ENCODE results near the gene DUSP9. TPM values are rescaled to one million over a fixed set of nuclear protein-coding genes. Genes with fewer than 3 reads are reported as not detected.

DUSP9 gene
- total and polyA plus RNA-seq, 5 donors: 0.14 TPM; not detected in 4

DNA sequence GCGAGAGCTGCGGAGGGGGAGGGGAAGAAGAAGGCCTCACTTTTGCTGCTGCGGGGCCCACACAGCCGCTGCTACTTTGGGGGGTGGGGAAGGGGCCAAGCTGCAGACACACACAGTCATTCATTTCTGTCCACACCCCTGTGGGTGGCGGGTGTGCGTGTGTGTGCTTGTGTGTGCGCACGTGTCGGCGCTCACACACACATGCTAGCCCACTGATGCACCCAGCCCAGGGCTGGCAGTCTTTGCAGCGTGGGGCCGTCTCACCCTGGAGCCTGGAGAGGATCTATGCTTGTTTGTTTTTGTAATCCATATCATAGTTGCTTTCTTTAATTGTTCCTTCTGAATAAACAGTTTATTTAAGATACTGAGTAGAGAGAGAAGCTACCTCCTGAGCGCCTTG lies 4.0 kb downstream of the DUSP9 start:
- ATAC-seq (no peak), DNase-seq (peak in 1 of 3 donors; percentile 26)
- Histone ChIP-seq H3K27ac (ENCODE audit: low read length) (no peak overlapping the region), H3K4me1 (ENCODE audit: control insufficient read depth, insufficient read depth, low read length) (no peaks in the 10 kb centered on the region), H3K9me3 (ENCODE audit: control insufficient read depth, low read length) (no peaks in the 10 kb centered on the region), H3K4me3 (ENCODE audit: low read length) (no peak overlapping the region), H3K27me3 (ENCODE audit: control insufficient read depth, insufficient read depth) (no peaks in the 10 kb centered on the region)
- intact Hi-C loops (cut with DNase I): no loop called here
- 92% methylated on average over 13 of the region's 13 CpGs for WGBS

DNA sequence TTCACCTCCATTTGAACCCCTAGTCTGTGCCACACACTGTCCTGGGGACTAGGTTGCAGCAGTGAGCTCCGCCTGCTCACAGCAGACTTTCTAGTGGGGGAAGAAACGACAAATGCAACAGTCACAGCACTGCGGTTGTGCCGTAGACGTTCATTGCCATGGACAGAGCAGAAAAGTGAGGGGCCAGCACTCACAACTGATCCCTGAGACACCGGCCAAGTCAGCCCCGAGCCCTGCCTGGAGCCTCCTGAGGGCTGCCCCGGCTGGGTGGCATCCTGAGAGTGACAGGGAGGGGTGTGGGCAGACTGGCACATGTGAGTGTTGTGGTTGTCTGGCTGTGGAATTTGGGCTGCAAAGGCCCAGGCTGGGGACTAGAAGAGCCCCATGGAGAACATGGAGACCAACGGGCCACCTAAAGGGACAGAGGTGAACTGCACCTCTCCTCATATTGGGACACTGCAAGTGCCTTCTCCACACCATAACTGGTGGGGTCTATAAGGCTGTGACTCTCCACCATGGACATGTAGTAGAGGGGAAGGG lies 4.6 kb downstream of the DUSP9 start:
- no peak for DNase-seq

DNA sequence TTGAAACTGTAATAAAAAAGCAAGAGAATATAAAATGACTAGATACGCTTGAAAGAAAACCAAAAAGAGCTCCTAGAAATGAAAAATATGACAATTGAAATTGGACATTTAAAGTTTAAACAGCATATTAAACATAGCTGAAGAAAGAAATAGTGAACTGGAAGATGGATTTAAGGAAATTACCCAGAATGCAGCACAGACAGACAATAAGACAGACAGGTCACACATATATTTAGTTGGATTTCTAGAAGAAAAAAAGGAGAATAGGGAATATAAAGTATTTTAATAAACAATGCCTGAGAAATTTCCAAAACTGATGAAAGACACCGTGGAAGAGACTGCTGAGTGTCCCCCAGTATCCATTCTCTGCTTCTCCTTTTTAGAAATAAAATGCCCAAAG lies 6.6 kb downstream of the DUSP9 start:
- intact Hi-C loops (cut with DNase I): no loop called here
- WGBS: 91% methylated on average over 2 of the region's 2 CpGs
- H3K4me3 ChIP-seq (ENCODE audit: low read length): no peak overlapping the region
- no peaks in the 10 kb centered on the region for H3K4me1 ChIP-seq (ENCODE audit: control insufficient read depth, insufficient read depth, low read length)
- H3K27ac ChIP-seq (ENCODE audit: low read length): no peak overlapping the region
- no peak for DNase-seq
- no peak for ATAC-seq
- H3K27me3 ChIP-seq (ENCODE audit: control insufficient read depth, insufficient read depth): no peaks in the 10 kb centered on the region
- no peaks in the 10 kb centered on the region for H3K9me3 ChIP-seq (ENCODE audit: control insufficient read depth, low read length)

More for the DNA sequence above, 4.6 kb downstream of the DUSP9 start:
- Histone ChIP-seq H3K27ac (ENCODE audit: low read length) (no peak overlapping the region), H3K9me3 (ENCODE audit: control insufficient read depth, low read length) (no peaks in the 10 kb centered on the region), H3K4me3 (ENCODE audit: low read length) (no peak overlapping the region), H3K4me1 (ENCODE audit: control insufficient read depth, insufficient read depth, low read length) (no peaks in the 10 kb centered on the region), H3K27me3 (ENCODE audit: control insufficient read depth, insufficient read depth) (no peaks in the 10 kb centered on the region)
- 77% methylated on average over 9 of the region's 9 CpGs for WGBS
- intact Hi-C loops (cut with DNase I): no loop called here
- no peak for ATAC-seq

DNA sequence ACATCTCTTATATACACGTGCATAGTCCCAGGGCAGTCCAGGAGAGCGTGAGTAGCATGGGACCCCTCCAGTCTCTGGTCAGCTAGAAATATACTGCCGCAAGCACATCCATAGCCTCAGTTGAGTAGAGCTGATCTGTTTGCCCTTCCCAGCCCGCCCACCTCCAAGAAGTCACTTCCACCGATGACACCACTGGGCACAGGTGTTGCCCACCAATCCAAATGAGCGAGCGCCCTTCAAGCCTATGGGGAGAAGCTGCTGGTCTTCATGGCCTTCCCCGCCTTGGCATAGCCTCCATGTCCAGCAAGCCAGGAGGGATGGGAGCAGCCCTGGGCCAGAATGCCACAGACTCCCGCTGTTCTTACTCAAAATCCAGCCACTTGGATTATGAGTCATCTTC lies 10.2 kb downstream of the DUSP9 start:
- 87% methylated on average over 9 of the region's 9 CpGs for WGBS
- ATAC-seq (no peak), DNase-seq (no peak)
- H3K27ac ChIP-seq (ENCODE audit: low read length): no peak overlapping the region
- no peaks in the 10 kb centered on the region for H3K9me3 ChIP-seq (ENCODE audit: control insufficient read depth, low read length)
- no peaks in the 10 kb centered on the region for H3K4me1 ChIP-seq (ENCODE audit: control insufficient read depth, insufficient read depth, low read length)
- no peak overlapping the region for H3K4me3 ChIP-seq (ENCODE audit: low read length)
- no peaks in the 10 kb centered on the region for H3K27me3 ChIP-seq (ENCODE audit: control insufficient read depth, insufficient read depth)
- intact Hi-C loops (cut with DNase I): no loop called here

DNA sequence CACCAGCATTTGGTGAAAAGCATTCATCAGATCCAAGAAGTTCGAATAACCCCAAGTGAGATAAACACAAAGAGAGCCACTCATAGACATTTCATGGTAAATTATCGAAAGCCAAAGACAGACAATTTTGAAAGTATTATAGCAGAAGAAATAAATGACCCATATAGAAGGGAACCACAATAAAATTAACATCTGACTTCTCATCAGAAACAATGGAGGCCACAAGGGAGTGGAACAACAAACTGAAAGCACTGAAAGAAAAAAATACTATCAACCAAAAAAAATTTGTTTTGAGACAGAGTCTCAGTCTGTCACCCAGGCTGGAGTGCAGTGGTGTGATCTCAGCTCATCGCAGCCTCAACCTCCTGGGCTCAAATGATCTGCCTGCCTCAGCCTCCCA lies 12.3 kb downstream of the DUSP9 start:
- ATAC-seq: no peak
- H3K27me3 ChIP-seq (ENCODE audit: control insufficient read depth, insufficient read depth): no peaks in the 10 kb centered on the region
- 88% methylated on average over 3 of the region's 3 CpGs for WGBS

DNA sequence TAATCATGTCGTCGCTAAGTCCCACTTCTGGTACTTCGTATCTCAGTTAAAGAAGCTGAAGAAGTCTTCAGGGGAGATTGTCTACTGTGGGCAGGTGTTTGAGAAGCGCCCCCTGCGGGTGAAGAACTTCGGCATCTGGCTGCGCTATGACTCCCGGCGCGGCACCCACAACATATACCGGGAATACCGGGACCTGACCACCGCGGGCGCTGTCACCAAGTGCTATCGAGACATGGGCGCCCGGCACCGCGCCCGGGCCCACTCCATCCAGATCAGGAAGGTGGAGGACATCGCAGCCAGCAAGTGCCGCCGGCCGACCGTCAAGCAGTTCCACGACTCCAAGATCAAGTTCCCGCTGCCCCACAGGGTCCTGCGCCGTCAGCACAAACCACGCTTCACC lies 15.3 kb downstream of the DUSP9 start:
- H3K27ac ChIP-seq (ENCODE audit: low read length): no peak overlapping the region
- no peaks in the 10 kb centered on the region for H3K27me3 ChIP-seq (ENCODE audit: control insufficient read depth, insufficient read depth)
- intact Hi-C loops (cut with DNase I): loop anchor here in 3 of 4 donors (10.0 kb wide), 3 partner anchors 47 to 117 kb away; no protein-coding TSS in a partner anchor
- ATAC-seq (no peak), DNase-seq (peak in 2 of 3 donors; percentile 76 to 83)
- H3K9me3 ChIP-seq (ENCODE audit: control insufficient read depth, low read length): no peaks in the 10 kb centered on the region
- H3K4me1 ChIP-seq (ENCODE audit: control insufficient read depth, insufficient read depth, low read length): no peaks in the 10 kb centered on the region
- WGBS: 4% methylated on average over 31 of the region's 31 CpGs
- H3K4me3 ChIP-seq (ENCODE audit: low read length): no peak overlapping the region

More for the DNA sequence above, 12.3 kb downstream of the DUSP9 start:
- H3K27ac ChIP-seq (ENCODE audit: low read length): no peak overlapping the region
- no peak overlapping the region for H3K4me3 ChIP-seq (ENCODE audit: low read length)
- DNase-seq: no peak
- no peaks in the 10 kb centered on the region for H3K9me3 ChIP-seq (ENCODE audit: control insufficient read depth, low read length)
- H3K4me1 ChIP-seq (ENCODE audit: control insufficient read depth, insufficient read depth, low read length): no peaks in the 10 kb centered on the region
- intact Hi-C loops (cut with DNase I): no loop called here

DNA sequence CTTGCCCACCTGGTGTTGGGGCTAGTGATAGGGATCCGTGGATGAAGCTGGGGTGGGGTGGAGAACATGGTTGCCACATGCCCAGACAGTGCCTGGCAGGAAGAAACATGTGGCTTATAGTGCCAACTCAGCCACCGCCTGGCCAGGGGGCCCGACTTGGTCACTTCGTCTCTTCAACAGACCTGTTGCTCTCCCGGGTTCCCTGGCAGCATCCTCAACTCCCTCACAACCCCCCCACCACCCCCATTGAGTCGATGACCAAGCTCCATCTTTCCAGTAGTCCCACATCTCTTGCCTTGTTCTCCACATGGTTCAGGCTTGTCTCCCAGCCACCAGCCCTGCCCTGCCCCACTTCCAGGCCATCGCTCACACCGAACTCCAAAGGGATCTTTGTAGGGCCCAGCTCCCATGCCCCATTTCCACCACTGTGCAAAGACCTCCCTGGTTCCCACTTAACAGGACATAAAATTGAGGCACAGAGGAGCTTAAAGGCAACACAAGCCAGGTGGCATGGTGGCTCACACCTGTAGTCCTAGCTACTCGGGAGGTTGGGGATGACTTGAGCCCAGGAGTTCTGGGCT lies 18.8 kb downstream of the DUSP9 start:
- ATAC-seq: no peak
- intact Hi-C loops (cut with DNase I): loop anchor here (5.0 to 10.0 kb wide), 4 partner anchors 51 to 121 kb away; no protein-coding TSS in a partner anchor
- H3K4me1 ChIP-seq (ENCODE audit: control insufficient read depth, insufficient read depth, low read length): no peaks in the 10 kb centered on the region
- no peak overlapping the region for H3K27ac ChIP-seq (ENCODE audit: low read length)
- DNase-seq: no peak
- no peak overlapping the region for H3K4me3 ChIP-seq (ENCODE audit: low read length)
- WGBS: 73% methylated on average over 9 of the region's 9 CpGs
- H3K27me3 ChIP-seq (ENCODE audit: control insufficient read depth, insufficient read depth): no peaks in the 10 kb centered on the region
- H3K9me3 ChIP-seq (ENCODE audit: control insufficient read depth, low read length): no peaks in the 10 kb centered on the region

DNA sequence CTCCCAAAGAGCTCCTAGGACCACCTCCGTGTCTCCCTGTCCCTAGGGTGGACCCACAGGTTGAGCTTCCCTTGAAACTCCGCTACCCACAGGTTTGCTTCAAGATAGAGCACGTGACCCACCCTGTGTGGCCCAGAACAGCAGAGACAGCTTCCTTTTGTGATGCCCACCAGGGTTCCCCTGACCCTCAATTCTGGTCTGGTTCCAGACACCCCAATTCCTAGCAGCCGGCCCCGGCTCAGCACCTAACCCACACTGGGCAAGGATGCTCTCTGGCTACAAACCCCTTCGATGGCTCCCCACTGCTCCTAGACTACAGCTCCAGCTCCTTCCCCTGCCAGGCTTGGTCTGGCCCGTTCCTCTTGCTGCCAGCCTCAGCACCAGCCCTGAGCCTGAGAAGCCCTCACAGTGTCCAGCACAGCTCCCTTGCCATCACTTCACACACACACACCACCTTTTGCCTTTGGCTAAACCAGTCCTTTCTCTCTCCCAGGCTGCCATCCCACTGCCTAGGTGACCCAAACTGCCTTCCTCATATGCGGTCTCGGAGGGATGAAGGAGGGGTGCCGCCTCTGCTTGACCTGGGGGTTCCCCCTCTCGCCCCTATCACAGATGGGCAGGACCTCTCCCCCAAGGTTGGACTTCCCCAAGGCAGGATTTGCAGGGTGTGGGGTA lies 20.4 kb downstream of the DUSP9 start:
- no peaks in the 10 kb centered on the region for H3K27me3 ChIP-seq (ENCODE audit: control insufficient read depth, insufficient read depth)
- H3K9me3 ChIP-seq (ENCODE audit: control insufficient read depth, low read length): no peaks in the 10 kb centered on the region
- no peaks in the 10 kb centered on the region for H3K4me1 ChIP-seq (ENCODE audit: control insufficient read depth, insufficient read depth, low read length)
- peak in 1 of 2 donors; percentile 15 for ATAC-seq
- 61% methylated on average over 11 of the region's 11 CpGs for WGBS
- intact Hi-C loops (cut with DNase I): loop anchor here (5.0 to 10.0 kb wide), 4 partner anchors 53 to 123 kb away; no protein-coding TSS in a partner anchor
- DNase-seq: no peak
- no peak overlapping the region for H3K27ac ChIP-seq (ENCODE audit: low read length)
- no peak overlapping the region for H3K4me3 ChIP-seq (ENCODE audit: low read length)

DNA sequence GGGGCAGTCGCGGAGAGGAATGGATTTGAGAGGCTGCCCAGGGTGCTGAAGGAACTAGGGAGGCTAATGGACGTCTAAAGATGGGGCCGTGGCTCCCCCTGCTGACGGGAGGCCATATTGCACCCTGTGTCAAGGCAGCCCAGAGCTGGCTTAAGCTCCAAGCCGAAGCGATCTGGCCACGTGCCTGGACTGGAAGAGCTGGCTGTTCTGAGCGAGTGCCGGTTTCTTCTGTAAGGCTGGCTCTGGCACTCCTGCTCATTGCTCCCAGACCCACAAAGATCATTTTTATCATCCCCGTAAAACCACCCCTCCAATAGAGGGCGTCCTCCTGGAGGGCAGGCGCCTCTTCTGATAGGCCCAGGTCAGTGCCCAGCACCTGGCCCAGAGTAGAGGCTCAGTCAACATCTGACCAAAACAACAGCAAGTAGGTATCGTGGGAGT lies 21.0 kb downstream of the DUSP9 start:
- WGBS: 19% methylated on average over 14 of the region's 14 CpGs
- Histone ChIP-seq H3K4me1 (ENCODE audit: control insufficient read depth, insufficient read depth, low read length) (no peaks in the 10 kb centered on the region), H3K27ac (ENCODE audit: low read length) (no peak overlapping the region), H3K9me3 (ENCODE audit: control insufficient read depth, low read length) (no peaks in the 10 kb centered on the region), H3K4me3 (ENCODE audit: low read length) (no peak overlapping the region), H3K27me3 (ENCODE audit: control insufficient read depth, insufficient read depth) (no peaks in the 10 kb centered on the region)
- peak; percentile 83 for ATAC-seq
- intact Hi-C loops (cut with DNase I): loop anchor here (5.0 to 10.0 kb wide), 4 partner anchors 53 to 123 kb away; no protein-coding TSS in a partner anchor
- peak; percentile 86 to 96 (median 95) for DNase-seq

DNA sequence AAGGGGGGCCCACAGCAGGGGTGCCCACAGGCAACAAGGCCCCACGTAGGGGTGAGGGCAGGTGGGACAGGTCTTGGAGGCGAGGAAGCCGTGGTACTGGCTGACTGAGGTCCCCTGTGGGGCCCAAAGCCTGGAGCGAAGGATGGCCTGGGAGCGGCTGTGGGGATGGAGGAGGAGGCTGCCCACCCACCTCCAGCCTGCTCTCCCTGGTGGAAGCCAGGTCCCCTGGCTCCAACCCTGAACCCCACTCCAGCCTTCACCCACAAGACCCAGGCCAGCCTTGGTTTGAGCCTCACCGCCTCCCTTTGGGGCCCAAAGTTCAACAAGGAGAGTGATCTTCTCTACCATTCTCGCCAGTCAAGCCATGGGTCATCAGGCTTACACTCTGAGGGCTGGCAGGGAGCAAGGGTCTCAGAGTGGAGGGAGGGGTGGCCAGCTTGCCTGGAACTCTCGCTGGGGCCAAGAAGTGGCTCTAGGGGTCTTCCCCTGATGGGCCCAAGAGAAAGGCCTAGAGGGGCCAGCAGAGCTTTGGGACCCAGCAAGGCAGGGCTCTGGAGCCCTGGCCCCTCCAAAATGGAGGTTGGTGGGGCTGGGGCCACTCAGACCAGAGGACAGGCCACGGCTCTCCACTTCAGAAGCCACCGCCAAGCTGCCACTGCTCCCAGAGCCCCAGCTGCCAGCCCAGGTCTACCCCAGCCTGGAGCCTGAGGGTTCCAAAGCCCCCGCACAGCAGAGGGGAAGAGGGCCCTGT lies 21.6 kb downstream of the DUSP9 start:
- intact Hi-C loops (cut with DNase I): loop anchor here (5.0 to 10.0 kb wide), 4 partner anchors 54 to 124 kb away; no protein-coding TSS in a partner anchor
- no peaks in the 10 kb centered on the region for H3K9me3 ChIP-seq (ENCODE audit: control insufficient read depth, low read length)
- no peaks in the 10 kb centered on the region for H3K27me3 ChIP-seq (ENCODE audit: control insufficient read depth, insufficient read depth)
- WGBS: 89% methylated on average over 11 of the region's 11 CpGs
- DNase-seq (peak in 1 of 3 donors; percentile 56), ATAC-seq (no peak)
- no peak overlapping the region for H3K27ac ChIP-seq (ENCODE audit: low read length)
- no peak overlapping the region for H3K4me3 ChIP-seq (ENCODE audit: low read length)
- H3K4me1 ChIP-seq (ENCODE audit: control insufficient read depth, insufficient read depth, low read length): no peaks in the 10 kb centered on the region
